H9 (cell line): ENCODE results near the gene EHD2. TPM values are rescaled to one million over a fixed set of nuclear protein-coding genes. Genes with fewer than 3 reads are reported as not detected.

ENCODE experiments used
- DNase-seq: peaks from one replicate; pipeline ENCODE4 v3.0.0-alpha.2; 2017
- H2AFZ ChIP-seq: one replicate; pipeline ENCODE4 v1.6.1; 2013; ENCODE audit warnings: mild to moderate bottlenecking, low read length, control low read depth, moderate library complexity
- H2AK5ac ChIP-seq: 2 replicates; pipeline ENCODE4 v1.6.1; 2013; ENCODE audit warnings: low read length, control low read depth, mixed read lengths; ENCODE audit not compliant: insufficient read length
- H2BK120ac ChIP-seq: one replicate; pipeline ENCODE4 v1.6.1; 2013; ENCODE audit warnings: low read depth, mild to moderate bottlenecking, low read length, control low read depth, inconsistent platforms; ENCODE audit not compliant: poor library complexity, severe bottlenecking
- H2BK12ac ChIP-seq: 2 replicates; pipeline ENCODE4 v1.6.1; 2013; ENCODE audit warnings: low read length, control low read depth, mixed read lengths, low read depth; ENCODE audit not compliant: insufficient read length
- H2BK15ac ChIP-seq: 2 replicates; pipeline ENCODE4 v1.6.1; 2013; ENCODE audit warnings: low read depth, low read length, control low read depth
- H2BK20ac ChIP-seq: one replicate; pipeline ENCODE4 v1.6.1; 2013; ENCODE audit warnings: low read depth, mild to moderate bottlenecking, low read length, control low read depth, inconsistent platforms; ENCODE audit not compliant: poor library complexity, severe bottlenecking
- H2BK5ac ChIP-seq: 2 replicates; pipeline ENCODE4 v1.6.1; 2013; ENCODE audit warnings: low read length, control low read depth, mixed read lengths; ENCODE audit not compliant: insufficient read length
- H3K14ac ChIP-seq: 2 replicates; pipeline ENCODE4 v1.6.1; 2013; ENCODE audit warnings: low read length, control low read depth; ENCODE audit not compliant: insufficient read depth
- H3K18ac ChIP-seq: 2 replicates; pipeline ENCODE4 v1.6.1; 2013; ENCODE audit warnings: low read depth, mild to moderate bottlenecking, mixed read lengths, low read length, control low read depth; ENCODE audit not compliant: insufficient read length
- H3K23ac ChIP-seq: 2 replicates; pipeline ENCODE4 v1.6.1; 2013; ENCODE audit warnings: low read length, control low read depth, mixed read lengths, low read depth; ENCODE audit not compliant: insufficient read length
- H3K23me2 ChIP-seq: 2 replicates; pipeline ENCODE4 v1.6.1; 2013; ENCODE audit warnings: low read depth, mild to moderate bottlenecking, mixed read lengths, low read length, control low read depth; ENCODE audit not compliant: insufficient read length, poor library complexity, severe bottlenecking
- H3K27ac ChIP-seq: 2 replicates; pipeline ENCODE4 v1.5.1; 2013; ENCODE audit warnings: low read length, control low read depth, mixed read lengths, low read depth; ENCODE audit not compliant: insufficient read length
- H3K27me3 ChIP-seq: 2 replicates; pipeline ENCODE4 v1.6.1; 2013; ENCODE audit warnings: low read length, control low read depth, inconsistent platforms; ENCODE audit not compliant: insufficient read depth
- H3K4ac ChIP-seq: 2 replicates; pipeline ENCODE4 v1.6.1; 2013; ENCODE audit warnings: low read depth, mild to moderate bottlenecking, control low read depth, inconsistent platforms, low read length, moderate library complexity
- H3K4me1 ChIP-seq: 2 replicates; pipeline ENCODE4 v1.6.1; 2013; ENCODE audit warnings: low read length, control low read depth, inconsistent platforms; ENCODE audit not compliant: insufficient read depth
- H3K4me2 ChIP-seq: 2 replicates; pipeline ENCODE4 v1.6.1; 2013; ENCODE audit warnings: low read length, control low read depth, mixed read lengths; ENCODE audit not compliant: insufficient read length, insufficient read depth
- H3K56ac ChIP-seq: 2 replicates; pipeline ENCODE4 v1.6.1; 2013; ENCODE audit warnings: low read depth, mild to moderate bottlenecking, mixed read lengths, low read length, control low read depth; ENCODE audit not compliant: insufficient read length
- H3K79me1 ChIP-seq: 2 replicates; pipeline ENCODE4 v1.6.1; 2013; ENCODE audit warnings: low read depth, mild to moderate bottlenecking, moderate library complexity, low read length, control low read depth, inconsistent platforms; ENCODE audit not compliant: insufficient read depth, poor library complexity, severe bottlenecking
- H3K79me2 ChIP-seq: 2 replicates; pipeline ENCODE4 v1.6.1; 2013; ENCODE audit warnings: low read length, control low read depth, inconsistent platforms; ENCODE audit not compliant: insufficient read depth
- H3K9ac ChIP-seq: 2 replicates; pipeline ENCODE4 v1.6.1; 2013; ENCODE audit warnings: low read length, control low read depth, mixed read lengths; ENCODE audit not compliant: insufficient read length; ENCODE audit errors: extremely low read depth
- H3K9me3 ChIP-seq: one replicate; pipeline ENCODE4 v1.6.1; 2013; ENCODE audit warnings: low read depth, low read length, inconsistent platforms; ENCODE audit not compliant: control insufficient read depth
- H3T11ph ChIP-seq: one replicate; pipeline ENCODE4 v1.6.1; 2013; ENCODE audit warnings: mild to moderate bottlenecking, low read length, control low read depth, inconsistent platforms
- H4K20me1 ChIP-seq: one replicate; pipeline ENCODE4 v1.6.1; 2013; ENCODE audit not compliant: control insufficient read depth, insufficient read length, insufficient read depth
- H4K5ac ChIP-seq: 2 replicates; pipeline ENCODE4 v1.6.1; 2013; ENCODE audit warnings: low read depth, mild to moderate bottlenecking, mixed read lengths, low read length, control low read depth; ENCODE audit not compliant: insufficient read length
- H4K8ac ChIP-seq: replicated peaks from 2 replicates; pipeline ENCODE4 v1.6.1; 2013; ENCODE audit warnings: low read length, control low read depth, mixed read lengths, low read depth; ENCODE audit not compliant: insufficient read length
- H4K91ac ChIP-seq: 2 replicates; pipeline ENCODE4 v1.6.1; 2013; ENCODE audit warnings: low read depth, mild to moderate bottlenecking, moderate library complexity, mixed read lengths, low read length, control low read depth; ENCODE audit not compliant: insufficient read length
- H3K27ac Mint-ChIP-seq, 3 experiments: 2 replicates in 2 of 3; 3 replicates in 1 of 3; pipeline ENCODE4 v1.8.0; 2020 to 2021; ENCODE audit warnings: mixed read lengths in 3 of 3, mild to moderate bottlenecking in 1 of 3, moderate library complexity in 1 of 3
- H3K27me3 Mint-ChIP-seq: 2 replicates; pipeline ENCODE4 v1.8.0; 2021; ENCODE audit warnings: low read depth, mild to moderate bottlenecking, moderate library complexity, mixed read lengths
- H3K36me3 Mint-ChIP-seq, 3 experiments: 2 replicates in 2 of 3; 3 replicates in 1 of 3; pipeline ENCODE4 v1.8.0; 2020 to 2021; ENCODE audit warnings: low read depth in 3 of 3, mixed read lengths in 3 of 3; ENCODE audit not compliant: insufficient read depth in 1 of 3
- H3K4me1 Mint-ChIP-seq, 2 experiments: 2 replicates each; pipeline ENCODE4 v1.8.0; 2020; ENCODE audit warnings: mixed read lengths in 2 of 2
- H3K4me3 Mint-ChIP-seq, 2 experiments: 2 replicates in 1 of 2; 3 replicates in 1 of 2; pipeline ENCODE4 v1.8.0; 2020 to 2021; ENCODE audit warnings: mild to moderate bottlenecking in 2 of 2, mixed read lengths in 2 of 2, moderate library complexity in 1 of 2
- H3K9me3 Mint-ChIP-seq, 2 experiments: 2 replicates in 1 of 2; 3 replicates in 1 of 2; pipeline ENCODE4 v1.8.0; 2020; ENCODE audit warnings: mild to moderate bottlenecking in 2 of 2, mixed read lengths in 2 of 2, moderate library complexity in 1 of 2
- WGBS: extraction: QIAGEN DNeasy Blood & Tissue Kit; methylation state at CpG from one replicate; pipeline ENCODE4 v1.1.7; 2013; ENCODE audit warnings: missing lambda C conversion rate, low lambda C conversion rate, mixed read lengths; ENCODE audit not compliant: insufficient read length; ENCODE audit errors: extremely low coverage; 5-methylcytosine and 5-hydroxymethylcytosine counted together
- total RNA-seq: library from RNA; stranded (reverse); gene quantifications from 2 replicates; pipeline ENCODE4 v1.2.1, GENCODE V29; 2021
- TF ChIP-seq, protein P1 (sequence below): fragments of 200-600 bp; sonication (generic); conservative IDR thresholded peaks from 3 replicates; pipeline ENCODE4 v1.8.0; 2021; ENCODE audit warnings: antibody characterized with exemption, mild to moderate bottlenecking

EHD2 gene
- total RNA-seq, 1 experiment from 2014 or later = 19.7 TPM

DNA sequence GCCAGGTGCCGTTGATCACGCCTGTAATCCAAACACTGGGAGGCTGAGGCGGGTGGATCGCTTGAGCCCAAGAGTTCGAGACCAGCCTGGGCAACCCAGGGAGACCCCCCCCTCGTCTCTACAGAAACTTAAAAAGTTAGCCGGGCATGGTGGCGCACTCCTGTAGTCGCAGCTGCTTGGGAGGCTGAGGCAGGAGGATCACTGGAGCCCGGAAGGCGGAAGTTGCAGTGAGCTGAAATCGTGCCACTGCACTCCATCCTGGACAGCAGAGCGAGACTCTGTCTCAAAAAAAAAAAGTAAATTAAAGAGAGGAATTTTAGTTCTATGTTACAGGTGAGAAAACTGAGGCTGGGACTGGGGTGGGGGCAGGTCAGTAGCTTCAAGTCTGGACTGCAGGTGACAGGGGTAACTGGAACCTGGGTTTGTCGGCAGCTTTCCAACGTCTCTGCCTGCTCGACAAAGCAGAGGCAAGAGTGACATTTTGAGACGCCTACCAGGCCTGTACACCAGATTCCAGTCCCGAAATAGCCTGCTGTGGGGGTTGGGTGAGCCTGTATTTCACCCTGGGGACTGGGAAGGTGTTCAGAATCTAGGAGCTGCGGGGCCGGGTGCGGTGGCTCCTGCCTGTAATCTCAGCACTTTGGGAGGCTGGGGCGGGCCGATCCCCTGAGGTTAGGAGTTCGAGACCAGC, 66.4 kb downstream of the EHD2 start:
- Histone ChIP-seq H3K14ac (no peak overlapping the region), H3K79me2 (peaks cover 8% of the 10 kb centered on the region; the same call in 1 of the 2 replicates), H3K4me1 (peaks cover 6% of the 10 kb centered on the region; the same call in 1 of the 2 replicates), H3K23me2 (peaks cover 8% of the 10 kb centered on the region), H4K91ac (no peak overlapping the region), H3K9me3 (no peaks in the 10 kb centered on the region), H2BK120ac (no peak overlapping the region), H3K27me3 (no peaks in the 10 kb centered on the region), H2BK20ac (no peak overlapping the region), H3K4ac (no peak overlapping the region), H4K5ac (no peak overlapping the region), H2AFZ (no peak overlapping the region), H3K18ac (no peak overlapping the region), H2BK12ac (no peak overlapping the region), H3K56ac (no peak overlapping the region), H4K8ac (no peak overlapping the region), H3K9ac (peak overlapping the region; percentile 90), H3K27ac (no peak overlapping the region), H3T11ph (no peak overlapping the region), H2BK5ac (no peak overlapping the region), H3K23ac (no peak overlapping the region), H2BK15ac (no peak overlapping the region), H3K4me2 (peak overlapping the region; percentile 100), H2AK5ac (no peak overlapping the region), H4K20me1 (peaks cover 5% of the 10 kb centered on the region), H3K79me1 (peaks cover 8% of the 10 kb centered on the region)
- Mint-ChIP-seq H3K27me3 (no peaks in the 10 kb centered on the region), H3K9me3 (no peaks in the 10 kb centered on the region), H3K36me3 (peaks cover 34 to 48% (median 46%) of the 10 kb centered on the region in 3 experiments), H3K4me1 (peaks cover 9 to 22% of the 10 kb centered on the region in 2 experiments), H3K4me3 (peak overlapping the region; percentile 92 to 97), H3K27ac (peak overlapping the region in 2 of 3 experiments; percentile 57 to 96; a peak in 4 of 7 replicates)
- WGBS = no CpG with 5 or more reads among the region's 24 CpGs
- no peak for DNase-seq
- TF ChIP-seq, protein P1, sequence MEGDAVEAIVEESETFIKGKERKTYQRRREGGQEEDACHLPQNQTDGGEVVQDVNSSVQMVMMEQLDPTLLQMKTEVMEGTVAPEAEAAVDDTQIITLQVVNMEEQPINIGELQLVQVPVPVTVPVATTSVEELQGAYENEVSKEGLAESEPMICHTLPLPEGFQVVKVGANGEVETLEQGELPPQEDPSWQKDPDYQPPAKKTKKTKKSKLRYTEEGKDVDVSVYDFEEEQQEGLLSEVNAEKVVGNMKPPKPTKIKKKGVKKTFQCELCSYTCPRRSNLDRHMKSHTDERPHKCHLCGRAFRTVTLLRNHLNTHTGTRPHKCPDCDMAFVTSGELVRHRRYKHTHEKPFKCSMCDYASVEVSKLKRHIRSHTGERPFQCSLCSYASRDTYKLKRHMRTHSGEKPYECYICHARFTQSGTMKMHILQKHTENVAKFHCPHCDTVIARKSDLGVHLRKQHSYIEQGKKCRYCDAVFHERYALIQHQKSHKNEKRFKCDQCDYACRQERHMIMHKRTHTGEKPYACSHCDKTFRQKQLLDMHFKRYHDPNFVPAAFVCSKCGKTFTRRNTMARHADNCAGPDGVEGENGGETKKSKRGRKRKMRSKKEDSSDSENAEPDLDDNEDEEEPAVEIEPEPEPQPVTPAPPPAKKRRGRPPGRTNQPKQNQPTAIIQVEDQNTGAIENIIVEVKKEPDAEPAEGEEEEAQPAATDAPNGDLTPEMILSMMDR = no peak
